Liver (tissue), 9 donors: ENCODE results near the gene SLC7A6. TPM values are rescaled to one million over a fixed set of nuclear protein-coding genes. Genes with fewer than 3 reads are reported as not detected.

Experiments
- DNase-seq: peaks from one replicate; pipeline ENCODE4 v3.0.0-alpha.2; 2017; ENCODE audit warnings: low spot score
- H3K27ac ChIP-seq, 2 donors: one replicate each; pipeline ENCODE4 v1.7.0; 2013; ENCODE audit warnings: inconsistent platforms in 2 of 2, low read length in 2 of 2, control low read depth in 1 of 2, low read depth in 1 of 2, mild to moderate bottlenecking in 1 of 2
- H3K27me3 ChIP-seq, 4 donors: one replicate each; pipeline versions ENCODE4 v1.6.1 to v1.7.0; 2013; ENCODE audit warnings: low read length in 3 of 4, inconsistent platforms in 1 of 4, mild to moderate bottlenecking in 1 of 4, moderate library complexity in 1 of 4; ENCODE audit not compliant: control insufficient read depth in 4 of 4, insufficient read depth in 4 of 4
- H3K36me3 ChIP-seq, 4 donors: one replicate each; pipeline versions ENCODE4 v1.6.1 to v1.7.0; 2013; ENCODE audit warnings: low read length in 3 of 4, mild to moderate bottlenecking in 3 of 4, low read depth in 1 of 4, moderate library complexity in 1 of 4; ENCODE audit not compliant: control insufficient read depth in 4 of 4, insufficient read depth in 3 of 4
- H3K4me1 ChIP-seq, 4 donors: one replicate each; pipeline versions ENCODE4 v1.6.1 to v1.7.0; 2013; ENCODE audit warnings: low read length in 3 of 4, mild to moderate bottlenecking in 3 of 4, moderate library complexity in 1 of 4; ENCODE audit not compliant: control insufficient read depth in 4 of 4, insufficient read depth in 4 of 4
- H3K4me3 ChIP-seq, 3 donors: one replicate each; pipeline versions ENCODE4 v1.6.1 to v1.7.0; 2013; ENCODE audit warnings: low read length in 3 of 3, control low read depth in 1 of 3, low read depth in 1 of 3, mild to moderate bottlenecking in 1 of 3
- H3K9ac ChIP-seq, 2 donors: one replicate each; pipeline ENCODE4 v1.7.0; 2013; ENCODE audit warnings: low read length in 2 of 2, mild to moderate bottlenecking in 2 of 2, moderate library complexity in 2 of 2, control low read depth in 1 of 2, low read depth in 1 of 2
- H3K9me3 ChIP-seq, 4 donors: one replicate each; pipeline versions ENCODE4 v1.6.1 to v1.7.0; 2013; ENCODE audit warnings: low read length in 3 of 4; ENCODE audit not compliant: control insufficient read depth in 4 of 4
- ATF3 ChIP-seq: IDR thresholded peaks from 2 replicates; pipeline ENCODE4 v1.6.1; 2016; ENCODE audit warnings: antibody characterized with exemption
- EGR1 ChIP-seq, 2 donors: IDR thresholded peaks; 2 replicates each; pipeline ENCODE4 v1.6.1; 2016 to 2018; ENCODE audit warnings: antibody characterized with exemption in 2 of 2, low read depth in 2 of 2
- FOXA1 ChIP-seq: IDR thresholded peaks from 2 replicates; pipeline ENCODE4 v1.6.1; 2016; ENCODE audit warnings: antibody characterized with exemption
- FOXA2 ChIP-seq: IDR thresholded peaks from 2 replicates; pipeline ENCODE4 v1.6.1; 2016; ENCODE audit warnings: antibody characterized with exemption
- GABPA ChIP-seq, 2 donors: IDR thresholded peaks in 1 of 2; conservative IDR thresholded peaks in 1 of 2; 2 replicates each; pipeline ENCODE4 v1.6.1; 2016; ENCODE audit warnings: antibody characterized with exemption in 2 of 2, mild to moderate bottlenecking in 1 of 2, moderate library complexity in 1 of 2
- HNF4A ChIP-seq, 2 donors: conservative IDR thresholded peaks; 2 replicates each; pipeline ENCODE4 v1.6.1; 2016; ENCODE audit warnings: antibody characterized with exemption in 2 of 2, mild to moderate bottlenecking in 2 of 2
- HNF4G ChIP-seq: IDR thresholded peaks from 2 replicates; pipeline ENCODE4 v1.6.1; 2016; ENCODE audit warnings: antibody characterized with exemption
- JUND ChIP-seq, 2 donors: IDR thresholded peaks; 2 replicates each; pipeline ENCODE4 v1.6.1; 2016; ENCODE audit warnings: antibody characterized with exemption in 2 of 2
- NR2F2 ChIP-seq: IDR thresholded peaks from 2 replicates; pipeline ENCODE4 v1.6.1; 2016; ENCODE audit warnings: antibody characterized with exemption
- RAD21 ChIP-seq, 2 donors: IDR thresholded peaks; 2 replicates each; pipeline ENCODE4 v1.6.1; 2016; ENCODE audit warnings: antibody characterized with exemption in 2 of 2, mild to moderate bottlenecking in 2 of 2
- SP1 ChIP-seq: IDR thresholded peaks from 2 replicates; pipeline ENCODE4 v1.6.1; 2018; ENCODE audit warnings: antibody characterized with exemption, mild to moderate bottlenecking
- TAF1 ChIP-seq: conservative IDR thresholded peaks from 2 replicates; pipeline ENCODE4 v1.6.1; 2016; ENCODE audit warnings: antibody characterized with exemption, mild to moderate bottlenecking
- YY1 ChIP-seq: IDR thresholded peaks from 2 replicates; pipeline ENCODE4 v1.6.1; 2016; ENCODE audit warnings: antibody characterized with exemption, mild to moderate bottlenecking
- ZBTB33 ChIP-seq: IDR thresholded peaks from 2 replicates; pipeline ENCODE4 v1.6.1; 2016; ENCODE audit warnings: antibody characterized with exemption
- WGBS: extraction: QIAGEN DNeasy Blood & Tissue Kit; methylation state at CpG from one replicate; pipeline ENCODE4 v1.1.7; 2013; 5-methylcytosine and 5-hydroxymethylcytosine counted together
- polyA plus RNA-seq, 2 donors: library from polyadenylated mRNA; stranded (reverse) in 1 of 2; unstranded in 1 of 2; fragments of 200-250 nt in 1 of 2; fragments of >200 nt in 1 of 2; fragmentation: Nextera tagmentation in 1 of 2; extraction: Ambion mirVana in 1 of 2; gene quantifications; one replicate each; pipeline versions ENCODE4 v1.2.1 to v1.2.3, GENCODE V29; 2013 to 2015
- total RNA-seq, 2 donors: library from RNA; depleted of rRNA; stranded (reverse); fragments of >200 nt; gene quantifications; one replicate each; pipeline ENCODE4 v1.2.3, GENCODE V29; 2014
- TF ChIP-seq, protein P1 (sequence below): fragments of 150-350 bp; IDR thresholded peaks from 2 replicates; pipeline ENCODE4 v1.5.1; 2017; ENCODE audit warnings: improper control_type of control experiment, low read depth, low read length; ENCODE audit not compliant: missing input control
- TF ChIP-seq, protein P2 (sequence below): IDR thresholded peaks from 2 replicates; pipeline ENCODE4 v1.6.1; 2016; ENCODE audit warnings: antibody characterized with exemption
- TF ChIP-seq, protein P3 (sequence below): IDR thresholded peaks from 2 replicates; pipeline ENCODE4 v1.6.1; 2016; ENCODE audit warnings: antibody characterized with exemption, mild to moderate bottlenecking
- donor health status: healthy.
- donor health status: healthy.
- donor health status: healthy.
- donor health status: healthy.
- donor health status: healthy.

The SLC7A6 gene
- total and polyA plus RNA-seq, 4 donors, result 1.2 to 4.9 (median 1.9) TPM

GRCh38 chr16:68274441-68274840 is 10.1 kb downstream of the SLC7A6 start (continued):
- no peak for TF ChIP-seq EGR1 (IDR thresholded peaks at IDR 0.05; ENCODE audit: low read depth in 2 of 2)
- TF ChIP-seq, protein P1, sequence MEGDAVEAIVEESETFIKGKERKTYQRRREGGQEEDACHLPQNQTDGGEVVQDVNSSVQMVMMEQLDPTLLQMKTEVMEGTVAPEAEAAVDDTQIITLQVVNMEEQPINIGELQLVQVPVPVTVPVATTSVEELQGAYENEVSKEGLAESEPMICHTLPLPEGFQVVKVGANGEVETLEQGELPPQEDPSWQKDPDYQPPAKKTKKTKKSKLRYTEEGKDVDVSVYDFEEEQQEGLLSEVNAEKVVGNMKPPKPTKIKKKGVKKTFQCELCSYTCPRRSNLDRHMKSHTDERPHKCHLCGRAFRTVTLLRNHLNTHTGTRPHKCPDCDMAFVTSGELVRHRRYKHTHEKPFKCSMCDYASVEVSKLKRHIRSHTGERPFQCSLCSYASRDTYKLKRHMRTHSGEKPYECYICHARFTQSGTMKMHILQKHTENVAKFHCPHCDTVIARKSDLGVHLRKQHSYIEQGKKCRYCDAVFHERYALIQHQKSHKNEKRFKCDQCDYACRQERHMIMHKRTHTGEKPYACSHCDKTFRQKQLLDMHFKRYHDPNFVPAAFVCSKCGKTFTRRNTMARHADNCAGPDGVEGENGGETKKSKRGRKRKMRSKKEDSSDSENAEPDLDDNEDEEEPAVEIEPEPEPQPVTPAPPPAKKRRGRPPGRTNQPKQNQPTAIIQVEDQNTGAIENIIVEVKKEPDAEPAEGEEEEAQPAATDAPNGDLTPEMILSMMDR, result no peak
- TF ChIP-seq NR2F2, result no peak
- no peak for TF ChIP-seq TAF1

DNA sequence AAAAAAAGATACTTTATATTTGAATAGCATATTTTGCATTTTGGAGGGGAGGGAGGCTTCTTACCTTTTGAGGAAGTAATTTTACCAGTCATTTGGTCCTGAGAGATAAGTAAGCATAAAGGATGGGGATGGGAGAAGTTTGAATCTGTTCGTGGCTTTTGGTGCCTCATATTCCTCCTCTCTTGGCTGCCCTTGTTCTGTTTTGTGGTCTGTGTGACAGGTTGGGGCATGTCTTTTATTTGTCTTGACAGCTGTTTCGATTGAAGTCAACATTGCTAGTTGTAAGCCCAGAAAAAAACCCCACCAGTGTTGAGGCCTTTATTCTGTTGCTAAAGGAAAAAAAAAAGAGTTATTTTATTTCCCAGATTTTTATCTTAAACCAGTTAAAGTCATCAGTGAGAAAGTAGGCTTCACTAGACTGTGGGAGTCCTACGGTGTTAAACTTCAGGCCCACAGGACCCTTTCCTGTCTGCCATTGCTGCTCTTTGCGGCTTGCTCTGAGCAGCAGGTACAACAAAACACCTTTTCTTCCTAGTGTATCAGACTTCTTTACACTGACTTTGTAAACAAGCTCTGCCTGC is 11.4 kb downstream of the SLC7A6 start:
- H3K27me3 ChIP-seq, result no peaks in the 10 kb centered on the region
- H3K36me3 ChIP-seq, result no peaks in the 10 kb centered on the region
- H3K4me3 ChIP-seq, result no peak overlapping the region
- no peaks in the 10 kb centered on the region for H3K4me1 ChIP-seq
- H3K9me3 ChIP-seq, result no peaks in the 10 kb centered on the region
- no peak for DNase-seq
- no peak overlapping the region for H3K9ac ChIP-seq
- no peak overlapping the region for H3K27ac ChIP-seq
- TF ChIP-seq FOXA2, result no peak
- TF ChIP-seq HNF4A (conservative IDR thresholded peaks at IDR 0.05), result no peak
- TF ChIP-seq, protein P1, result no peak
- TF ChIP-seq, protein P2, sequence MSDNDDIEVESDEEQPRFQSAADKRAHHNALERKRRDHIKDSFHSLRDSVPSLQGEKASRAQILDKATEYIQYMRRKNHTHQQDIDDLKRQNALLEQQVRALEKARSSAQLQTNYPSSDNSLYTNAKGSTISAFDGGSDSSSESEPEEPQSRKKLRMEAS, result no peak
- TF ChIP-seq NR2F2, result no peak
- TF ChIP-seq TAF1, result no peak
- TF ChIP-seq ATF3, result no peak
- no peak for TF ChIP-seq GABPA (IDR thresholded peaks at IDR 0.05 in 1 of 2, conservative IDR thresholded peaks at IDR 0.05 in 1 of 2)
- no peak for TF ChIP-seq RAD21 (IDR thresholded peaks at IDR 0.05)
- no peak for TF ChIP-seq ZBTB33
- TF ChIP-seq HNF4G, result no peak
- TF ChIP-seq FOXA1, result no peak
- no peak for TF ChIP-seq SP1
- TF ChIP-seq, protein P3, sequence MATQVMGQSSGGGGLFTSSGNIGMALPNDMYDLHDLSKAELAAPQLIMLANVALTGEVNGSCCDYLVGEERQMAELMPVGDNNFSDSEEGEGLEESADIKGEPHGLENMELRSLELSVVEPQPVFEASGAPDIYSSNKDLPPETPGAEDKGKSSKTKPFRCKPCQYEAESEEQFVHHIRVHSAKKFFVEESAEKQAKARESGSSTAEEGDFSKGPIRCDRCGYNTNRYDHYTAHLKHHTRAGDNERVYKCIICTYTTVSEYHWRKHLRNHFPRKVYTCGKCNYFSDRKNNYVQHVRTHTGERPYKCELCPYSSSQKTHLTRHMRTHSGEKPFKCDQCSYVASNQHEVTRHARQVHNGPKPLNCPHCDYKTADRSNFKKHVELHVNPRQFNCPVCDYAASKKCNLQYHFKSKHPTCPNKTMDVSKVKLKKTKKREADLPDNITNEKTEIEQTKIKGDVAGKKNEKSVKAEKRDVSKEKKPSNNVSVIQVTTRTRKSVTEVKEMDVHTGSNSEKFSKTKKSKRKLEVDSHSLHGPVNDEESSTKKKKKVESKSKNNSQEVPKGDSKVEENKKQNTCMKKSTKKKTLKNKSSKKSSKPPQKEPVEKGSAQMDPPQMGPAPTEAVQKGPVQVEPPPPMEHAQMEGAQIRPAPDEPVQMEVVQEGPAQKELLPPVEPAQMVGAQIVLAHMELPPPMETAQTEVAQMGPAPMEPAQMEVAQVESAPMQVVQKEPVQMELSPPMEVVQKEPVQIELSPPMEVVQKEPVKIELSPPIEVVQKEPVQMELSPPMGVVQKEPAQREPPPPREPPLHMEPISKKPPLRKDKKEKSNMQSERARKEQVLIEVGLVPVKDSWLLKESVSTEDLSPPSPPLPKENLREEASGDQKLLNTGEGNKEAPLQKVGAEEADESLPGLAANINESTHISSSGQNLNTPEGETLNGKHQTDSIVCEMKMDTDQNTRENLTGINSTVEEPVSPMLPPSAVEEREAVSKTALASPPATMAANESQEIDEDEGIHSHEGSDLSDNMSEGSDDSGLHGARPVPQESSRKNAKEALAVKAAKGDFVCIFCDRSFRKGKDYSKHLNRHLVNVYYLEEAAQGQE, result no peak
- no peak for TF ChIP-seq JUND (IDR thresholded peaks at IDR 0.05)
- TF ChIP-seq YY1, result no peak
- 66% methylated on average over 4 of the region's 4 CpGs for WGBS
